GM12872 (cell line): Measurements from ENCODE around the gene DSCAML1.

ENCODE experiments used
- TF ChIP-seq, protein P1 (sequence below): IDR thresholded peaks from 3 replicates; pipeline ENCODE4 v1.5.1; 2011; ENCODE audit warnings: low read depth, mild to moderate bottlenecking, low read length, moderate library complexity; ENCODE audit not compliant: insufficient read depth

The DSCAML1 gene

DNA sequence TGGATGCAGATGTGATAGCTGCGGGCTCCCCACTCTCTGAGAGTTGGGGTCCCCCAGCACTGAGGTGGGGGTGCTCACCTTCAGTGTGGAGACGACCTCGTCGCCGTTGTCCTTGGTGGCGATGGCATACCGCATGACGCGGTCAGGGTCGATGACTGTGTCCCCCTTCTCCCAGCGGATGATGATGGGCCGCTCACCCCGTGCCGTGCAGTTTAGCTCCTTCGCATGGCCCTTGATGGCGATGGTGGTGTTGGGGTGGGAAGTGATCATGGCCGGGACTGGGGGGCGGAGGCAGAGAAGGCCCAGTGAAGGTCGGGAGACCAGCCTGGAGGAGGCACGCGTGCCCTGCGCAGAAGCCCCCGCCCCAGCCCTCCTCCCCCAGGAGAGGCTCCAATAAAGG, 315.1 kb downstream of the DSCAML1 start:
- TF ChIP-seq, protein P1, sequence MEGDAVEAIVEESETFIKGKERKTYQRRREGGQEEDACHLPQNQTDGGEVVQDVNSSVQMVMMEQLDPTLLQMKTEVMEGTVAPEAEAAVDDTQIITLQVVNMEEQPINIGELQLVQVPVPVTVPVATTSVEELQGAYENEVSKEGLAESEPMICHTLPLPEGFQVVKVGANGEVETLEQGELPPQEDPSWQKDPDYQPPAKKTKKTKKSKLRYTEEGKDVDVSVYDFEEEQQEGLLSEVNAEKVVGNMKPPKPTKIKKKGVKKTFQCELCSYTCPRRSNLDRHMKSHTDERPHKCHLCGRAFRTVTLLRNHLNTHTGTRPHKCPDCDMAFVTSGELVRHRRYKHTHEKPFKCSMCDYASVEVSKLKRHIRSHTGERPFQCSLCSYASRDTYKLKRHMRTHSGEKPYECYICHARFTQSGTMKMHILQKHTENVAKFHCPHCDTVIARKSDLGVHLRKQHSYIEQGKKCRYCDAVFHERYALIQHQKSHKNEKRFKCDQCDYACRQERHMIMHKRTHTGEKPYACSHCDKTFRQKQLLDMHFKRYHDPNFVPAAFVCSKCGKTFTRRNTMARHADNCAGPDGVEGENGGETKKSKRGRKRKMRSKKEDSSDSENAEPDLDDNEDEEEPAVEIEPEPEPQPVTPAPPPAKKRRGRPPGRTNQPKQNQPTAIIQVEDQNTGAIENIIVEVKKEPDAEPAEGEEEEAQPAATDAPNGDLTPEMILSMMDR = no peak

DNA sequence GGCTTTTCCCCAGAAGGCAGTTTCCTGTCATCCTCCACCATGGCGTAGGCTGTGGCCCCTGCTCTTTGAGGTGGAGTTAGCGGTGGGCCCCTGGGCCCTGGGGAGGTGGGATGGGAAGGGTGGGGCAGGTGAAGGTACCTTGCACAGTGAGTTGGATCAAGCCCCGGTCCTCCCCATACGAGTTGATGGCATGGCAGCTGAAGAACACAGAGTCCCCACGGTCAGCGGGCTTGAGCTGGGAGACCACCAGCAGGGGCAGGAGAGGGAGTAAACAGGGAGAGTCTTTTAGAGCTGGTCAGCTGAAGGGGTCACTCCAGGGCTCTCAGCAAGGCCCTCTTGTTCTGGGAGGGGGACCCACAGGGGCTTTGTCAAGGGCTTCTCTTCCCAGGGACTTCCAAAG, 316.0 kb downstream of the DSCAML1 start:
- TF ChIP-seq, protein P1 = no peak

DNA sequence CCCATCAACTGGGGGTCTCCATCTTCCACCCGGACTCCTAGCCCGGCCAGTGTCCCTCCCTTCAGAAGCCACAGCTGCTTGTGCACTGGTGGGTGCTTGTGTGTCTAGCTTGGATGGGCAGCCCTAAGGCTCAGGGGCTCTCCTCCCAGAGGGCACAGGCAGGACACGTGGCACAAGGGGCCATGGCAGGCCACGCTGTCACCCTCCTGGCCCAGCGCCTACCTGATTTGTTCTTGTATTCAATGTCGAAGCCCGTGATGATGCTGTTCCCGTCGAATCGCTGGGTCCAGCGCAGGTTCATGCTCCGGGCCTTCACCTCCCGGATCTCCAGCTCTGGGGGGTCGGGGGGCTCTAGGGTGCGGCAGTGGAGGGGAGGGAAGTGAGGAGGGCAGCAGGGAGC, 316.8 kb downstream of the DSCAML1 start:
- TF ChIP-seq, protein P1 = no peak

DNA sequence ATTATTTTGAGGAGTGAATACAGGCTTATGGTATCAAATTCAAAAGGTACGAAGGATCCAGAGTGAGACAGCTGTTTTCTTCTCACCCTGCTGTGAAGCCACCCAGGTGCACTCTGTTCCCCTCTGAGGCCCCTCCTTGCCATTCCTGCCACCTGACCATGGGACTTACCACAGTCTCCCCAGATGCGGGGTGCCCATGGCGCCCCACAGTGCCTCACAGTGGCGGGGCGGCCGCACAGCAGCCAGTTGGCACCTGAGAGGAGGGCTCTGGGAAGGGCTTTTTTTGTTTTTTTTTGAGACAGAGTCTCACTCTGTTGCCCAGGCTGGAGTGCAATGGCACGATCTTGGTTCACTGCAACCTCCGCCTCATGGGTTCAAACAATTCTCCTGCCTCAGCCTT, 317.6 kb downstream of the DSCAML1 start:
- TF ChIP-seq, protein P1 = peak; percentile 59; the same call in 2 of the 3 replicates

DNA sequence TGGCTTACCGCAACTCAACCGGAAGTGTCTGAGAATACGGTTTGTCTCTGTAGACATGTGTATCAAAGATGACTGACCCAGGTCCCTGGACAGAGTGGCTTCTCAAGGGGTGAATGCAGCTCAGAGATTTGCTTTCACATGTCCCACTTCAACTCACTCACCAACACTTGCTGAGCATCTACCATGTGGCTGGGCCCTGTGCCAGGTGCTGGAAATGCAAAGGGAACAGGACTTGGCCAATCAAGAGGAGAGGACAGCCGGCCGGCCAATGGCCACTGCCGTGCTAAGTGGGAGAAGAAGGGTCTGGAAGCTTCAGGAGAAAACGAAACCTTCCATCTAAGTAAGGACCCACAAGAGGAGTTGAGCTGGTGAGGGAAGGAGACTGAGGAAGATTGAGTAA, 318.1 kb downstream of the DSCAML1 start:
- TF ChIP-seq, protein P1 = no peak

DNA sequence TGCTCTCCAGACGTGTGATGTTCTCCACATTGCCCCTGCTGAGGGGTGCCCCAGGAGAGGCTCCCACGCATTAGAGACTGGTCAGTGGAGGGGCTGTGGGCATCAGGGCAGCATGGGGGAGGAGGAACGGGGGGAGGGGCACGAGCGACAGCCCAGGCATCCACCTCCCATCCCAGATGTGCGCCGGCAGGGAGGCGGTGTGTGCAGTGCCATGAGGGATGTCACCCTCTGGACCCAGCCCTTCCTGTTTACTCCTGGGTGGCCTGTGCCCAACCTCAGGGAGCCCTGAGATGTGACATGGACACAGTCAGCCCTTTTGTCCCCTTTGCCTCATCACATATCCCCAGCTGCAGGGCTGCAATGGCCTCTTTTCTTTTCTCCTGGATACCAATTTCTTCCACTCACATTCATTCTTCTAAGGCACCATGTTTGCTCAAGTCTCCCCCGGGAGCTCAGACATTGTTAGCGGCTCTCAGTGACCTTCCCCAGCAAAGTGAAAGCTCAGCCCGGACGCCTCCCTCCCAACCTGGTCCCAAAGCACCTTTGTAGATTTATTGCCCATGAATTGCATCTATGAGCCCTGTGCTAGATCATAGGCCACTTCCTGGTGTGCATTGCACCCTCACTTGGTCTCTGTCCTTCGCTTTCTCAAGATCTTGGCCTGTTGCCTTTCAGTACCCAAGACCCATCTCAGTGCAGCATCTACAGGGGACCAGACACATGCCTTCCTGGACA, 318.7 kb downstream of the DSCAML1 start:
- TF ChIP-seq, protein P1 = no peak

DNA sequence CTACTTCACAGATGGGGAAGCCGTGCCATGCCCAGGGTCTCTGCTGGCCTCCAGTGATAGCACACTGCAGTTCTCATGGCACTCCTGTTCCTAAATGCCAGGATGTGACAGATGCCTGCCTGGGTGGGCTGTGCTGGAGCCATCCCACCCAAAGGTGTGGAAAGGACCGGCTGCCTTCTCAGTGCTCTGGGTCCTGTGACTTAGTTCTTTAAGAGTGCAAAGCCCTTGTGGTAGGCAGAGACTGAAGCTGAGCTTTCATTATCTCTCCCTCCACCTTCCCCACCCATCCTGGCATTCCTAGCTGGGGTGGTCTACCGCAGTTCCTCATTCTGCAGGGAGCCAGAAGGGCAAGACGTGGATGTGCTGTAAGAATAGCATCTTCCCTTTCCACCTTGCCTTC, 319.3 kb downstream of the DSCAML1 start:
- TF ChIP-seq, protein P1 = no peak
